ENCODE results near the gene FRMD4A. TPM values are rescaled to one million over a fixed set of nuclear protein-coding genes. Genes with fewer than 3 reads are reported as not detected.

The FRMD4A gene
- total RNA-seq, 2 donors from 2014 or later, result 22.3 to 22.4 TPM

GRCh38 chr10:14151571-14151970 is 179.2 kb downstream of the FRMD4A start:
- WGBS, 2 experiments (ENCODE audit: insufficient coverage in 1 of 2, insufficient read length in 1 of 2), result no CpG with 5 or more reads among the region's 1 CpG
- Histone ChIP-seq H3K9ac (ENCODE audit: extremely low read depth, low read length, poor library complexity, severe bottlenecking) (no peak overlapping the region), H3K27me3 (ENCODE audit: control insufficient read depth, insufficient read depth, low read length, poor library complexity, severe bottlenecking) (no peaks in the 10 kb centered on the region), H3K9me3 (ENCODE audit: control insufficient read depth, low read length) (no peaks in the 10 kb centered on the region), H3K4me3 (ENCODE audit: low read length) (no peak overlapping the region), H3K36me3 (ENCODE audit: control insufficient read depth, insufficient read depth, low read length) (no peaks in the 10 kb centered on the region), H3K4me1 (ENCODE audit: control insufficient read depth, insufficient read depth, low read length) (no peaks in the 10 kb centered on the region), H3K27ac (ENCODE audit: low read depth, low read length) (no peak overlapping the region)
- Mint-ChIP-seq H3K27me3 (ENCODE audit: insufficient read depth) (no peaks in the 10 kb centered on the region), H3K27ac (peak overlapping the region; percentile 31), H3K36me3 (ENCODE audit: low read depth) (no peaks in the 10 kb centered on the region), H3K4me1 (no peaks in the 10 kb centered on the region), H3K4me3 (no peak overlapping the region), H3K9me3 (no peaks in the 10 kb centered on the region)
- TF ChIP-seq CTCF (conservative IDR thresholded peaks at IDR 0.05), result no peak
- no peak for DNase-seq

- Mint-ChIP-seq H3K4me1 (no peaks in the 10 kb centered on the region), H3K27ac (no peak overlapping the region), H3K27me3 (ENCODE audit: insufficient read depth) (no peaks in the 10 kb centered on the region), H3K36me3 (ENCODE audit: low read depth) (no peaks in the 10 kb centered on the region), H3K9me3 (no peaks in the 10 kb centered on the region), H3K4me3 (no peak overlapping the region)
- TF ChIP-seq CTCF (conservative IDR thresholded peaks at IDR 0.05), result no peak
- Histone ChIP-seq H3K9me3 (ENCODE audit: control insufficient read depth, low read length) (no peaks in the 10 kb centered on the region), H3K27ac (ENCODE audit: low read depth, low read length) (no peak overlapping the region), H3K4me3 (ENCODE audit: low read length) (no peak overlapping the region), H3K9ac (ENCODE audit: extremely low read depth, low read length, poor library complexity, severe bottlenecking) (no peak overlapping the region), H3K36me3 (ENCODE audit: control insufficient read depth, insufficient read depth, low read length) (no peaks in the 10 kb centered on the region), H3K27me3 (ENCODE audit: control insufficient read depth, insufficient read depth, low read length, poor library complexity, severe bottlenecking) (no peaks in the 10 kb centered on the region), H3K4me1 (ENCODE audit: control insufficient read depth, insufficient read depth, low read length) (no peaks in the 10 kb centered on the region)
- no peak for DNase-seq
- 80 to 86% methylated on average over 3 to 4 of the region's 4 CpGs for WGBS, 2 experiments (ENCODE audit: insufficient coverage in 1 of 2, insufficient read length in 1 of 2)
Observed at GRCh38 chr10:14150526-14150925, 180.2 kb downstream of the FRMD4A start.

- no peak for TF ChIP-seq CTCF (conservative IDR thresholded peaks at IDR 0.05)
- Mint-ChIP-seq H3K4me3 (no peak overlapping the region), H3K9me3 (no peaks in the 10 kb centered on the region), H3K36me3 (ENCODE audit: low read depth) (no peaks in the 10 kb centered on the region), H3K4me1 (no peaks in the 10 kb centered on the region), H3K27ac (no peak overlapping the region), H3K27me3 (ENCODE audit: insufficient read depth) (no peaks in the 10 kb centered on the region)
- H3K36me3 ChIP-seq (ENCODE audit: control insufficient read depth, insufficient read depth, low read length), result no peaks in the 10 kb centered on the region
- H3K9ac ChIP-seq (ENCODE audit: extremely low read depth, low read length, poor library complexity, severe bottlenecking), result no peak overlapping the region
- WGBS, 2 experiments (ENCODE audit: insufficient coverage in 1 of 2, insufficient read length in 1 of 2), result 81 to 97% methylated on average over 3 to 4 of the region's 4 CpGs
- DNase-seq, result no peak
- no peak overlapping the region for H3K4me3 ChIP-seq (ENCODE audit: low read length)
- H3K27ac ChIP-seq (ENCODE audit: low read depth, low read length), result no peak overlapping the region
- H3K9me3 ChIP-seq (ENCODE audit: control insufficient read depth, low read length), result no peaks in the 10 kb centered on the region
- no peaks in the 10 kb centered on the region for H3K27me3 ChIP-seq (ENCODE audit: control insufficient read depth, insufficient read depth, low read length, poor library complexity, severe bottlenecking)
- no peaks in the 10 kb centered on the region for H3K4me1 ChIP-seq (ENCODE audit: control insufficient read depth, insufficient read depth, low read length)
Observed at GRCh38 chr10:14146501-14146900, 184.2 kb downstream of the FRMD4A start.

All from endodermal cell (in vitro differentiated cells).